ENCODE data around the gene SGSH. TPM values are rescaled to one million over a fixed set of nuclear protein-coding genes. Genes with fewer than 3 reads are reported as not detected.

Gene SGSH
- total RNA-seq, 4 donors from 2014 or later, result 3.2 to 11.7 (median 6.1) TPM

DNA sequence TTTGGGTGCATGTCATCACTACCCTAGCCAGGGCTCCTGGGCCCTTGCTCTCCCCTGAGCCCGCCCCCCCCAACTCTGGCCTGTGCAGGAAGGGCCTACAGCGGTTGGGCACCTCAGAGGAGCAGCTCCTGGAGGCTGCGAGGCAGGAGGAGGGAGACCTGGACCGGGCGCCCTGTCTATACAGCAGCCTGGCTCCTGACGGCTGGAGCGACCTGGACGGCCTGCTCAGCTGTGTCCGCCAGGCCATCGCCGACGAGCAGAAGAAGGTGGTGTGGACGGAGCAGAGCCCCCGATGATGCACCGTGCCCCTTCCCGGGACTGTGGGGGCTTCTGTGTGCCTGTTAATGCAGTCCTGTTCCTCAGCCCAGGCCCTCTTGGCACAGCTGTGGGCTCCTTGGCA is 12.1 kb downstream of the SGSH start:
- Histone ChIP-seq H3K4me3 (no peak overlapping the region), H3K27me3 (no peaks in the 10 kb centered on the region), H3K36me3 (peaks cover 0 to 34% of the 10 kb centered on the region in 2 donors), H3K9me3 (no peaks in the 10 kb centered on the region), H3K4me1 (no peaks in the 10 kb centered on the region), H3K27ac (no peak overlapping the region)
- intact Hi-C loops (cut with DNase I; ENCODE audit: low total_unique reads), result no loop called here
- no peak for ATAC-seq
- in situ Hi-C loops (cut with MboI; ENCODE audit: low sequenced_read_pairs in 4 of 4), result no loop called here
- no peak for TF ChIP-seq POLR2A (IDR thresholded peaks at IDR 0.05)
- TF ChIP-seq, protein P1, sequence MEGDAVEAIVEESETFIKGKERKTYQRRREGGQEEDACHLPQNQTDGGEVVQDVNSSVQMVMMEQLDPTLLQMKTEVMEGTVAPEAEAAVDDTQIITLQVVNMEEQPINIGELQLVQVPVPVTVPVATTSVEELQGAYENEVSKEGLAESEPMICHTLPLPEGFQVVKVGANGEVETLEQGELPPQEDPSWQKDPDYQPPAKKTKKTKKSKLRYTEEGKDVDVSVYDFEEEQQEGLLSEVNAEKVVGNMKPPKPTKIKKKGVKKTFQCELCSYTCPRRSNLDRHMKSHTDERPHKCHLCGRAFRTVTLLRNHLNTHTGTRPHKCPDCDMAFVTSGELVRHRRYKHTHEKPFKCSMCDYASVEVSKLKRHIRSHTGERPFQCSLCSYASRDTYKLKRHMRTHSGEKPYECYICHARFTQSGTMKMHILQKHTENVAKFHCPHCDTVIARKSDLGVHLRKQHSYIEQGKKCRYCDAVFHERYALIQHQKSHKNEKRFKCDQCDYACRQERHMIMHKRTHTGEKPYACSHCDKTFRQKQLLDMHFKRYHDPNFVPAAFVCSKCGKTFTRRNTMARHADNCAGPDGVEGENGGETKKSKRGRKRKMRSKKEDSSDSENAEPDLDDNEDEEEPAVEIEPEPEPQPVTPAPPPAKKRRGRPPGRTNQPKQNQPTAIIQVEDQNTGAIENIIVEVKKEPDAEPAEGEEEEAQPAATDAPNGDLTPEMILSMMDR (IDR thresholded peaks at IDR 0.05 in 4 of 5, conservative IDR thresholded peaks at IDR 0.05 in 1 of 5), result no peak
- DNase-seq, result no peak

DNA sequence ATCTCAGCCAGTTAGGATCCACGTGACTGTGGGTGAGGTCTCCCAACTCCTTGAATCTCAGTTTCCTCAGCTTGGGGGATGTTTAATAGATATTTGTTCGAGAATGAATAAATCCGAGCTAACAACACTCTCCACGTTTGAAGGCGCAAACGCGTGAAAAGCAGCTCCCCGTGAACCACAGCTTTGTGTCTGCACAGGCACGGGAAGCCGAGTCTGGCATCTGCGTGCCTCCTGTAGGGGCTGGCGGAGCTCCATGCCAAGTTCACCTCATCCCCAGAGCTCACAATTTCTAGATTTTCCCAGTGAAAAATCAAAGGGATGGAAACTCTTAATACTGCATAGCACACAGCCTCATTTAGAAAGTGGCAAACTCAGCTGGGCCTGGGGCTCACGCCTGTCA is 14.3 kb downstream of the SGSH start:
- Histone ChIP-seq H3K36me3 (peaks cover 0 to 20% of the 10 kb centered on the region in 2 donors), H3K9me3 (no peaks in the 10 kb centered on the region), H3K4me1 (no peaks in the 10 kb centered on the region), H3K27me3 (no peaks in the 10 kb centered on the region), H3K27ac (no peak overlapping the region), H3K4me3 (no peak overlapping the region)
- in situ Hi-C loops (cut with MboI; ENCODE audit: low sequenced_read_pairs in 4 of 4) (no loop called here), intact Hi-C loops (cut with DNase I; ENCODE audit: low total_unique reads) (no loop called here)
- DNase-seq (no peak), ATAC-seq (no peak)
- no peak for TF ChIP-seq POLR2A (IDR thresholded peaks at IDR 0.05)
- TF ChIP-seq, protein P1 (IDR thresholded peaks at IDR 0.05 in 4 of 5, conservative IDR thresholded peaks at IDR 0.05 in 1 of 5), result no peak

DNA sequence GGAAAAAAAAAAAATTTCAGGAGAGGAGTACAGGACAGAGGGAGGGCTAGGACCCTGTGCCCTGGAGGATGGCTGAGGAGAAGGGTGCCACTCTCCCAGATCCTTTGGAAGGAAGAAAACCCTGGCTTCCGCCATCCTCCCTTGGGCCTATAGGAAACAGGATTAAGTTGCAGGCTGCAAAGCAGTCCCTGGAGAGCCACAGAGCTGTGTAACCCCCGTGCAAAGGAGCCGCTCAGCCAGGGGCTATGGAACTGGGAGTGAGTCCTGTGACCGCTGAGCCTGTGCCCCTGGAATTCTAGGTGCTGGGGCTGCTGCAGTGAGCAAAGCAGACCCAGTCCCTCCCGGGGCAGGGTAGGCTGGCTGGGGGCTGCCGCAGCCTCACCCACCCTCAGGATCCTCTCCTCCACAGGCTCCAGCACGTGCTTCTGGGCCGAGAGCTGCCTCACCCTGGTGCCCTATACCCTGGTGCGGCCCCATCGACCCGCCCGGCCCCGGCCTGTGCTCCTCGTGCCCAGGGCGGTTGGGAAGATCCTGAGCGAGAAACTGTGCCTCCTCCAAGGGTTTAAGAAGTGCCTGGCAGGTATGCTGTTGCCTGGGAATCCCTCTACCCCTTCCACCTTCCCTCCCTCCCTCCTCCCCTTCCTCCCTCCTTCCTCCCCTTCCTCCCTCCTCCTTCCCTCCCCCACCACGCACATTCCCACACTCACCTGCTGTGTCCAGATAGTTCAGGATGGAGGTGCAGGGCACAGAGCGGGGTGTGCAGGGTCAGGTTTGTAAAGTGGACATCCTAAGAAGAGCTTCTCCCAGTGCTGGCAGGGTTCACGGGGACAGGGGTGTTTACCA is 15.3 kb downstream of the SGSH start:
- no peak overlapping the region for H3K4me3 ChIP-seq
- no peaks in the 10 kb centered on the region for H3K9me3 ChIP-seq
- H3K27ac ChIP-seq, result no peak overlapping the region
- intact Hi-C loops (cut with DNase I; ENCODE audit: low total_unique reads), result no loop called here
- H3K36me3 ChIP-seq, result peaks cover 0 to 10% of the 10 kb centered on the region in 2 donors
- H3K4me1 ChIP-seq, result no peaks in the 10 kb centered on the region
- no peak for TF ChIP-seq POLR2A (IDR thresholded peaks at IDR 0.05)
- TF ChIP-seq, protein P1 (IDR thresholded peaks at IDR 0.05 in 4 of 5, conservative IDR thresholded peaks at IDR 0.05 in 1 of 5), result no peak
- ATAC-seq (no peak), DNase-seq (no peak)
- no peaks in the 10 kb centered on the region for H3K27me3 ChIP-seq
- in situ Hi-C loops (cut with MboI; ENCODE audit: low sequenced_read_pairs in 4 of 4), result no loop called here

DNA sequence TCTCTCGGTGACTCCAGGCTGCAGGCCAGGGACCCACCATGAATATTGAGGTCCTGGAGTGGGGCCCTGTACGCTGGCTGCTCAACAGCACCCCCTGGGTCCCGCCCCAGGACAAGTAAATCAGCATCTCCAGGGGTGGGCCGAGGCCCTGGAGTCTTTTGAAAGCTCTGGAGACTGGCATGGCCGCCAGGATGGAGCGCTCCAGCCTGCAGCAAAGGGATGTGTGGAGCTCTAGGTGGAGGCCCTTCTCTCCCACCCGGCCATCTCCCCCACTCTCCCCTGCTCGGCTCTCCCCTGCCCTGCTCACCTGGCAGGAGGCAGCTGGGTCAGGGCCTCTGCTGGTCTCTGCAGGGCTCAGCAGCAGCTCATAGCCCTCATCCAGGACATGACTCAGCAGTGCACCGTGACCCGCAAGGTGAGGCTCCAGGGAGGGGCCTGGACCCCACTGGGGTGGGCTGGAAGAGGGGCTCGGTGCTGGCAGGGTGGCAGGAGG is 16.6 kb downstream of the SGSH start:
- Histone ChIP-seq H3K27me3 (no peaks in the 10 kb centered on the region), H3K4me3 (no peak overlapping the region), H3K36me3 (no peaks in the 10 kb centered on the region), H3K9me3 (no peaks in the 10 kb centered on the region), H3K27ac (no peak overlapping the region), H3K4me1 (no peaks in the 10 kb centered on the region)
- intact Hi-C loops (cut with DNase I; ENCODE audit: low total_unique reads), result no loop called here
- no peak for ATAC-seq
- DNase-seq, result no peak
- in situ Hi-C loops (cut with MboI; ENCODE audit: low sequenced_read_pairs in 4 of 4), result no loop called here
- no peak for TF ChIP-seq POLR2A (IDR thresholded peaks at IDR 0.05)
- TF ChIP-seq, protein P1 (IDR thresholded peaks at IDR 0.05 in 4 of 5, conservative IDR thresholded peaks at IDR 0.05 in 1 of 5), result no peak
